ENCODE results near the gene USP13. TPM values are rescaled to one million over a fixed set of nuclear protein-coding genes. Genes with fewer than 3 reads are reported as not detected.

Gene USP13
- total and polyA plus RNA-seq, 2 experiments from 2014 or later = 9.6 to 22.7 TPM

DNA sequence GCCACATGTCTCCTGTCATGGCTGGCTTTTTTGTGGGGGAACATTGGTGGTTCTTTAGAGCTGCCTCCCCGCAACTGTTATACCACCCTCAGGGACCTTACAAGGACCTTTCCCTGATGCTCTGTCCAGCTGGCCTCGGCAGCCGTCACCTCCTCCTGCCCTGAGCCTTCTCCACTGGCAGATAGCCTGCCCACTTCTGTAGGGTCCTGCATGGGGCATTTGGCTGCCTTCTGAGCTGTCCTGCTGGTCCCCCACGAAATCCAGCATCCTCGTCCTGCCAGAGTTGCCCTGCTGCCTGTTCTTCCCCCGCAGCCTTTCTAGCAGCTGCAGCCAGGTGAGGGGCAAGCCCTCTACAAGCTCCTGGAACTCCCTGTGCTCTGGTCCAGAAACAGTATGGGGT is 86.2 kb downstream of the USP13 start:
- Histone ChIP-seq H3K4me3 (no peak overlapping the region), H3K4me1 (ENCODE audit: insufficient read depth) (no peaks in the 10 kb centered on the region), H3K36me3 (ENCODE audit: insufficient read depth) (peaks cover 8% of the 10 kb centered on the region; the same call in 1 of the 2 replicates), H3K27ac (ENCODE audit: low read depth) (no peak overlapping the region), H3F3A (replicated peaks; ENCODE audit: low read depth) (no peaks in the 10 kb centered on the region), H3K79me2 (replicated peaks; ENCODE audit: insufficient read depth) (no peaks in the 10 kb centered on the region), H3K4me2 (no peak overlapping the region), H4K20me1 (replicated peaks; ENCODE audit: insufficient read depth) (peaks cover 7% of the 10 kb centered on the region; the same call in 1 of the 2 replicates), H3K27me3 (ENCODE audit: insufficient read depth) (no peaks in the 10 kb centered on the region), H2AFZ (no peak overlapping the region), H3K9me2 (ENCODE audit: insufficient read depth) (no peaks in the 10 kb centered on the region)
- Mint-ChIP-seq H3K27me3 (ENCODE audit: insufficient read depth, low read depth, poor library complexity) (peaks cover 1% of the 10 kb centered on the region), H3K4me1 (no peaks in the 10 kb centered on the region), H3K4me3 (no peak overlapping the region), H3K36me3 (ENCODE audit: low read depth) (peaks cover 28% of the 10 kb centered on the region), H3K9me3 (no peaks in the 10 kb centered on the region), H3K27ac (no peak overlapping the region)
- TF ChIP-seq, protein P1, sequence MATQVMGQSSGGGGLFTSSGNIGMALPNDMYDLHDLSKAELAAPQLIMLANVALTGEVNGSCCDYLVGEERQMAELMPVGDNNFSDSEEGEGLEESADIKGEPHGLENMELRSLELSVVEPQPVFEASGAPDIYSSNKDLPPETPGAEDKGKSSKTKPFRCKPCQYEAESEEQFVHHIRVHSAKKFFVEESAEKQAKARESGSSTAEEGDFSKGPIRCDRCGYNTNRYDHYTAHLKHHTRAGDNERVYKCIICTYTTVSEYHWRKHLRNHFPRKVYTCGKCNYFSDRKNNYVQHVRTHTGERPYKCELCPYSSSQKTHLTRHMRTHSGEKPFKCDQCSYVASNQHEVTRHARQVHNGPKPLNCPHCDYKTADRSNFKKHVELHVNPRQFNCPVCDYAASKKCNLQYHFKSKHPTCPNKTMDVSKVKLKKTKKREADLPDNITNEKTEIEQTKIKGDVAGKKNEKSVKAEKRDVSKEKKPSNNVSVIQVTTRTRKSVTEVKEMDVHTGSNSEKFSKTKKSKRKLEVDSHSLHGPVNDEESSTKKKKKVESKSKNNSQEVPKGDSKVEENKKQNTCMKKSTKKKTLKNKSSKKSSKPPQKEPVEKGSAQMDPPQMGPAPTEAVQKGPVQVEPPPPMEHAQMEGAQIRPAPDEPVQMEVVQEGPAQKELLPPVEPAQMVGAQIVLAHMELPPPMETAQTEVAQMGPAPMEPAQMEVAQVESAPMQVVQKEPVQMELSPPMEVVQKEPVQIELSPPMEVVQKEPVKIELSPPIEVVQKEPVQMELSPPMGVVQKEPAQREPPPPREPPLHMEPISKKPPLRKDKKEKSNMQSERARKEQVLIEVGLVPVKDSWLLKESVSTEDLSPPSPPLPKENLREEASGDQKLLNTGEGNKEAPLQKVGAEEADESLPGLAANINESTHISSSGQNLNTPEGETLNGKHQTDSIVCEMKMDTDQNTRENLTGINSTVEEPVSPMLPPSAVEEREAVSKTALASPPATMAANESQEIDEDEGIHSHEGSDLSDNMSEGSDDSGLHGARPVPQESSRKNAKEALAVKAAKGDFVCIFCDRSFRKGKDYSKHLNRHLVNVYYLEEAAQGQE (IDR thresholded peaks at IDR 0.05; ENCODE audit: unreplicated experiment) = no peak
- TF ChIP-seq STAT1 (IDR thresholded peaks at IDR 0.05; ENCODE audit: unreplicated experiment) (no peak), CREB1 (CRISPR knock-in tag; IDR thresholded peaks at IDR 0.05; ENCODE audit: low read depth) (no peak), EZH2 (IDR thresholded peaks at IDR 0.05; ENCODE audit: low read depth, unreplicated experiment) (no peak), EZH2phosphoT487 (IDR thresholded peaks at IDR 0.05; ENCODE audit: unreplicated experiment) (no peak), ZNF331 (CRISPR knock-in tag; IDR thresholded peaks at IDR 0.05; ENCODE audit: low read depth) (no peak), POLR2AphosphoS5 (IDR thresholded peaks at IDR 0.05; ENCODE audit: low read depth) (no peak)
- DNase-seq (ENCODE audit: low spot score) (no peak), ATAC-seq (no peak)

DNA sequence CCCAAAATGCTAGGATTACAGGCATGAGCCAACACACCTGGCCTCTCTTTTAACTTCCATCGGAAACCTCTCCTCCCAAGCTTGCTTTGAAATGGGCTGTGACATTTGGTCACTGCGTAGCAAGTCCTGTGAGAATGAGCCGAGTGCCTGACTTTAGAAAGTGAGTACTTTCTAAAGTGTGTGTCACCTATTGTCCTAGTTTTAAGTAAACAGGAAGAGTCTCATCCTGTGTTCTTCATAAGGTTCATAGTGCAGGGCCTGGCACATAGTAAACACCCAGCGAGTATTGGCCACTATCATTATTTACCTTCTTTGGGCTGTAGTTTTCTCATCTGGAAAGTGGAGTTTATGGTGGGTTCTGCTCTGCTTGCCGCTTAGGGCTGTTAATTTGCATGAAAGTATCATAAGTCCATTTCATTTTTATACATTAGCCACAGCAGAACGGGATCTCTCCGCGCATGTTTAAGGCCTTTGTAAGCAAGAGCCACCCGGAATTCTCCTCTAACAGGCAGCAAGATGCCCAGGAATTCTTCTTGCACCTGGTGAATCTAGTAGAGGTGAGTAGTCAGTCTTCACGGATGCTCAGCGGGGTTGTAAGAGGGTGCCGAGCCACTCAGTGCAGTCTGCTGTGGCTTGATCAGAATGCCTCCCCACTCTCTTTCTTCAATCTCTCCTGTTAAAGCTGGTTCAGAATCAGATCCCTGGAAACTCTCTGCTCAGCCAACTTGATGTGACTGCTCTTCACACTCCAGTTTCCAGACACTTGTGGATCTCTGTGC is 87.2 kb downstream of the USP13 start:
- no peaks in the 10 kb centered on the region for H3F3A ChIP-seq (replicated peaks; ENCODE audit: low read depth)
- ATAC-seq = no peak
- H3K27ac Mint-ChIP-seq = no peak overlapping the region
- DNase-seq (ENCODE audit: low spot score) = no peak
- H3K9me3 Mint-ChIP-seq = no peaks in the 10 kb centered on the region
- peaks cover 8% of the 10 kb centered on the region; the same call in 2 of the 3 replicates for H3K4me1 Mint-ChIP-seq
- no peak overlapping the region for H3K4me3 ChIP-seq
- H3K4me3 Mint-ChIP-seq = no peak overlapping the region
- H4K20me1 ChIP-seq (replicated peaks; ENCODE audit: insufficient read depth) = peaks cover 7% of the 10 kb centered on the region; the same call in 1 of the 2 replicates
- no peak overlapping the region for H2AFZ ChIP-seq
- peaks cover 28% of the 10 kb centered on the region for H3K36me3 Mint-ChIP-seq (ENCODE audit: low read depth)
- H3K4me2 ChIP-seq = no peak overlapping the region
- H3K36me3 ChIP-seq (ENCODE audit: insufficient read depth) = peaks cover 8% of the 10 kb centered on the region; the same call in 1 of the 2 replicates
- peaks cover 1% of the 10 kb centered on the region for H3K27me3 Mint-ChIP-seq (ENCODE audit: insufficient read depth, low read depth, poor library complexity)
- H3K27me3 ChIP-seq (ENCODE audit: insufficient read depth) = no peaks in the 10 kb centered on the region
- H3K4me1 ChIP-seq (ENCODE audit: insufficient read depth) = no peaks in the 10 kb centered on the region
- no peaks in the 10 kb centered on the region for H3K9me2 ChIP-seq (ENCODE audit: insufficient read depth)
- H3K27ac ChIP-seq (ENCODE audit: low read depth) = no peak overlapping the region
- no peaks in the 10 kb centered on the region for H3K79me2 ChIP-seq (replicated peaks; ENCODE audit: insufficient read depth)
- TF ChIP-seq, protein P2, sequence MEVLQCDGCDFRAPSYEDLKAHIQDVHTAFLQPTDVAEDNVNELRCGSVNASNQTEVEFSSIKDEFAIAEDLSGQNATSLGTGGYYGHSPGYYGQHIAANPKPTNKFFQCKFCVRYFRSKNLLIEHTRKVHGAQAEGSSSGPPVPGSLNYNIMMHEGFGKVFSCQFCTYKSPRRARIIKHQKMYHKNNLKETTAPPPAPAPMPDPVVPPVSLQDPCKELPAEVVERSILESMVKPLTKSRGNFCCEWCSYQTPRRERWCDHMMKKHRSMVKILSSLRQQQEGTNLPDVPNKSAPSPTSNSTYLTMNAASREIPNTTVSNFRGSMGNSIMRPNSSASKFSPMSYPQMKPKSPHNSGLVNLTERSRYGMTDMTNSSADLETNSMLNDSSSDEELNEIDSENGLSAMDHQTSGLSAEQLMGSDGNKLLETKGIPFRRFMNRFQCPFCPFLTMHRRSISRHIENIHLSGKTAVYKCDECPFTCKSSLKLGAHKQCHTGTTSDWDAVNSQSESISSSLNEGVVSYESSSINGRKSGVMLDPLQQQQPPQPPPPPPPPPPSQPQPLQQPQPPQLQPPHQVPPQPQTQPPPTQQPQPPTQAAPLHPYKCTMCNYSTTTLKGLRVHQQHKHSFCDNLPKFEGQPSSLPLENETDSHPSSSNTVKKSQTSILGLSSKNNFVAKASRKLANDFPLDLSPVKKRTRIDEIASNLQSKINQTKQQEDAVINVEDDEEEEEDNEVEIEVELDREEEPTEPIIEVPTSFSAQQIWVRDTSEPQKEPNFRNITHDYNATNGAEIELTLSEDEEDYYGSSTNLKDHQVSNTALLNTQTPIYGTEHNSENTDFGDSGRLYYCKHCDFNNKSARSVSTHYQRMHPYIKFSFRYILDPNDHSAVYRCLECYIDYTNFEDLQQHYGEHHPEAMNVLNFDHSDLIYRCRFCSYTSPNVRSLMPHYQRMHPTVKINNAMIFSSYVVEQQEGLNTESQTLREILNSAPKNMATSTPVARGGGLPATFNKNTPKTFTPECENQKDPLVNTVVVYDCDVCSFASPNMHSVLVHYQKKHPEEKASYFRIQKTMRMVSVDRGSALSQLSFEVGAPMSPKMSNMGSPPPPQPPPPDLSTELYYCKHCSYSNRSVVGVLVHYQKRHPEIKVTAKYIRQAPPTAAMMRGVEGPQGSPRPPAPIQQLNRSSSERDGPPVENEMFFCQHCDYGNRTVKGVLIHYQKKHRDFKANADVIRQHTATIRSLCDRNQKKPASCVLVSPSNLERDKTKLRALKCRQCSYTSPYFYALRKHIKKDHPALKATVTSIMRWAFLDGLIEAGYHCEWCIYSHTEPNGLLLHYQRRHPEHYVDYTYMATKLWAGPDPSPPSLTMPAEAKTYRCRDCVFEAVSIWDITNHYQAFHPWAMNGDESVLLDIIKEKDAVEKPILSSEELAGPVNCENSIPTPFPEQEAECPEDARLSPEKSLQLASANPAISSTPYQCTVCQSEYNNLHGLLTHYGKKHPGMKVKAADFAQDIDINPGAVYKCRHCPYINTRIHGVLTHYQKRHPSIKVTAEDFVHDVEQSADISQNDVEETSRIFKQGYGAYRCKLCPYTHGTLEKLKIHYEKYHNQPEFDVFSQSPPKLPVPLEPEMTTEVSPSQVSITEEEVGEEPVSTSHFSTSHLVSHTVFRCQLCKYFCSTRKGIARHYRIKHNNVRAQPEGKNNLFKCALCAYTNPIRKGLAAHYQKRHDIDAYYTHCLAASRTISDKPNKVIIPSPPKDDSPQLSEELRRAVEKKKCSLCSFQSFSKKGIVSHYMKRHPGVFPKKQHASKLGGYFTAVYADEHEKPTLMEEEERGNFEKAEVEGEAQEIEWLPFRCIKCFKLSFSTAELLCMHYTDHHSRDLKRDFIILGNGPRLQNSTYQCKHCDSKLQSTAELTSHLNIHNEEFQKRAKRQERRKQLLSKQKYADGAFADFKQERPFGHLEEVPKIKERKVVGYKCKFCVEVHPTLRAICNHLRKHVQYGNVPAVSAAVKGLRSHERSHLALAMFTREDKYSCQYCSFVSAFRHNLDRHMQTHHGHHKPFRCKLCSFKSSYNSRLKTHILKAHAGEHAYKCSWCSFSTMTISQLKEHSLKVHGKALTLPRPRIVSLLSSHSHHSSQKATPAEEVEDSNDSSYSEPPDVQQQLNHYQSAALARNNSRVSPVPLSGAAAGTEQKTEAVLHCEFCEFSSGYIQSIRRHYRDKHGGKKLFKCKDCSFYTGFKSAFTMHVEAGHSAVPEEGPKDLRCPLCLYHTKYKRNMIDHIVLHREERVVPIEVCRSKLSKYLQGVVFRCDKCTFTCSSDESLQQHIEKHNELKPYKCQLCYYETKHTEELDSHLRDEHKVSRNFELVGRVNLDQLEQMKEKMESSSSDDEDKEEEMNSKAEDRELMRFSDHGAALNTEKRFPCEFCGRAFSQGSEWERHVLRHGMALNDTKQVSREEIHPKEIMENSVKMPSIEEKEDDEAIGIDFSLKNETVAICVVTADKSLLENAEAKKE (CRISPR knock-in tag; IDR thresholded peaks at IDR 0.05) = no peak
- TF ChIP-seq, protein P3, sequence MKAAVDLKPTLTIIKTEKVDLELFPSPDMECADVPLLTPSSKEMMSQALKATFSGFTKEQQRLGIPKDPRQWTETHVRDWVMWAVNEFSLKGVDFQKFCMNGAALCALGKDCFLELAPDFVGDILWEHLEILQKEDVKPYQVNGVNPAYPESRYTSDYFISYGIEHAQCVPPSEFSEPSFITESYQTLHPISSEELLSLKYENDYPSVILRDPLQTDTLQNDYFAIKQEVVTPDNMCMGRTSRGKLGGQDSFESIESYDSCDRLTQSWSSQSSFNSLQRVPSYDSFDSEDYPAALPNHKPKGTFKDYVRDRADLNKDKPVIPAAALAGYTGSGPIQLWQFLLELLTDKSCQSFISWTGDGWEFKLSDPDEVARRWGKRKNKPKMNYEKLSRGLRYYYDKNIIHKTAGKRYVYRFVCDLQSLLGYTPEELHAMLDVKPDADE (IDR thresholded peaks at IDR 0.05) = no peak
- TF ChIP-seq EZH2 (IDR thresholded peaks at IDR 0.05; ENCODE audit: low read depth, unreplicated experiment) (no peak), ZNF331 (CRISPR knock-in tag; IDR thresholded peaks at IDR 0.05; ENCODE audit: low read depth) (no peak), STAT1 (IDR thresholded peaks at IDR 0.05; ENCODE audit: unreplicated experiment) (no peak), POLR2AphosphoS5 (IDR thresholded peaks at IDR 0.05; ENCODE audit: low read depth) (no peak)
